ENCODE results near the gene ZSCAN16. TPM values are rescaled to one million over a fixed set of nuclear protein-coding genes. Genes with fewer than 3 reads are reported as not detected.

The ZSCAN16 gene
- total and polyA plus RNA-seq, 9 of the 15 experiments (the other 6 are each of a cell fraction or from before 2014, with no cell fraction given), result 0.08 TPM; not detected in 8

GRCh38 chr6:28161410-28162079 is 37.1 kb downstream of the ZSCAN16 start:
- H3K9ac ChIP-seq (ENCODE audit: insufficient read depth in 1 of 2, low read depth in 2 of 2, low read length in 2 of 2), result peak overlapping the region; percentile 66 to 88
- ChIA-PET POLR2A (interaction anchor here (0.6 to 2.7 kb wide), 17 partner anchors 8 to 1657 kb away, joined by 3 to 22 read pairs (median 3); partner anchors contain the start of gene ZSCAN31), CTCF (ENCODE audit: low intra/inter-chr PET ratio) (no interaction called here)
- H3K9me3 ChIP-seq (replicated peaks; ENCODE audit: control insufficient read depth, insufficient read depth, low read depth, low read length), result 0 out of 2 replicates have a peak, but pooled peaks cover 4% of the 10 kb centered on the region
- H3K27me3 ChIP-seq (ENCODE audit: control insufficient read depth in 2 of 2, insufficient read depth in 2 of 2, low read length in 2 of 2), result no peaks in the 10 kb centered on the region
- peak overlapping the region; percentile 34 for H3K27ac ChIP-seq (ENCODE audit: extremely low read depth, low read depth, low read length)
- peak overlapping the region; percentile 83 for H3K4me2 ChIP-seq (ENCODE audit: insufficient read depth, low read length)
- BruUV-seq (replicated peaks), result no TSS peak
- peak overlapping the region; percentile 43 for H3K4me3 ChIP-seq
- 14% methylated on average over 32 of the region's 32 CpGs for WGBS (ENCODE audit: insufficient coverage, low coverage, missing lambda C conversion rate)
- H4K20me1 ChIP-seq (replicated peaks; ENCODE audit: control insufficient read depth, insufficient read depth, low read length), result no peaks in the 10 kb centered on the region
- peak overlapping the region; percentile 90 for H2AFZ ChIP-seq (ENCODE audit: low read depth, low read length)
- peaks cover 5 to 8% of the 10 kb centered on the region in 2 experiments for H3K4me1 ChIP-seq (replicated peaks in 1 of 2; ENCODE audit: control insufficient read depth in 2 of 2, insufficient read depth in 2 of 2, low read length in 2 of 2)
- ATAC-seq (peak; percentile 98), DNase-seq (ENCODE audit: extremely low read depth in 1 of 4, low spot score in 3 of 4) (peak; percentile 89 to 95 (median 92)), FAIRE-seq (peak; percentile 83)
- intact Hi-C loops (cut with micrococcal nuclease), result loop anchor here (5.0 kb wide), 1 partner anchor 51 kb away; no protein-coding TSS in a partner anchor
- H3K36me3 ChIP-seq (ENCODE audit: control insufficient read depth, insufficient read depth, low read length), result peaks cover 18% of the 10 kb centered on the region; the same call in 2 of the 3 replicates
- no peaks in the 10 kb centered on the region for H3K9me1 ChIP-seq (ENCODE audit: control insufficient read depth, insufficient read depth, low read length)
- H3K79me2 ChIP-seq (ENCODE audit: control insufficient read depth, insufficient read depth, low read length), result no peaks in the 10 kb centered on the region
- in situ Hi-C loops (cut with MboI), result no loop called here
- no peak for TF ChIP-seq FOXA3 (CRISPR knock-in tag; conservative IDR thresholded peaks at IDR 0.05 in 1 of 2, IDR thresholded peaks at IDR 0.05 in 1 of 2)
- TF ChIP-seq CREBBP (IDR thresholded peaks at IDR 0.05; ENCODE audit: low read depth, low read length), result no peak
- TF ChIP-seq, protein P1, sequence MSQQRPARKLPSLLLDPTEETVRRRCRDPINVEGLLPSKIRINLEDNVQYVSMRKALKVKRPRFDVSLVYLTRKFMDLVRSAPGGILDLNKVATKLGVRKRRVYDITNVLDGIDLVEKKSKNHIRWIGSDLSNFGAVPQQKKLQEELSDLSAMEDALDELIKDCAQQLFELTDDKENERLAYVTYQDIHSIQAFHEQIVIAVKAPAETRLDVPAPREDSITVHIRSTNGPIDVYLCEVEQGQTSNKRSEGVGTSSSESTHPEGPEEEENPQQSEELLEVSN (IDR thresholded peaks at IDR 0.05; ENCODE audit: borderline replicate concordance in 1 of 2, extremely low read depth in 1 of 2, insufficient read depth in 1 of 2, insufficient read length in 1 of 2, low read depth in 1 of 2, low read length in 1 of 2, poor library complexity in 1 of 2, severe bottlenecking in 1 of 2), result peak in 1 of 2 experiments; percentile 74
- TF ChIP-seq, protein P2, sequence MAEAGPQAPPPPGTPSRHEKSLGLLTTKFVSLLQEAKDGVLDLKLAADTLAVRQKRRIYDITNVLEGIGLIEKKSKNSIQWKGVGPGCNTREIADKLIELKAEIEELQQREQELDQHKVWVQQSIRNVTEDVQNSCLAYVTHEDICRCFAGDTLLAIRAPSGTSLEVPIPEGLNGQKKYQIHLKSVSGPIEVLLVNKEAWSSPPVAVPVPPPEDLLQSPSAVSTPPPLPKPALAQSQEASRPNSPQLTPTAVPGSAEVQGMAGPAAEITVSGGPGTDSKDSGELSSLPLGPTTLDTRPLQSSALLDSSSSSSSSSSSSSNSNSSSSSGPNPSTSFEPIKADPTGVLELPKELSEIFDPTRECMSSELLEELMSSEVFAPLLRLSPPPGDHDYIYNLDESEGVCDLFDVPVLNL (CRISPR knock-in tag; IDR thresholded peaks at IDR 0.05; ENCODE audit: low read depth), result no peak
- no peak for TF ChIP-seq CLOCK (CRISPR knock-in tag; IDR thresholded peaks at IDR 0.05; ENCODE audit: borderline replicate concordance)
- TF ChIP-seq NR3C1 (CRISPR knock-in tag; IDR thresholded peaks at IDR 0.05), result no peak
- TF ChIP-seq CC2D1A (IDR thresholded peaks at IDR 0.05), result peak; percentile 26; the same call in 1 of the 2 replicates
- no peak for TF ChIP-seq SMARCB1 (IDR thresholded peaks at IDR 0.05; ENCODE audit: insufficient read length, low read depth)
- TF ChIP-seq NRF1 (conservative IDR thresholded peaks at IDR 0.05 in 1 of 2, IDR thresholded peaks at IDR 0.05 in 1 of 2), result peak; percentile 66 to 75
- TF ChIP-seq, protein P3, sequence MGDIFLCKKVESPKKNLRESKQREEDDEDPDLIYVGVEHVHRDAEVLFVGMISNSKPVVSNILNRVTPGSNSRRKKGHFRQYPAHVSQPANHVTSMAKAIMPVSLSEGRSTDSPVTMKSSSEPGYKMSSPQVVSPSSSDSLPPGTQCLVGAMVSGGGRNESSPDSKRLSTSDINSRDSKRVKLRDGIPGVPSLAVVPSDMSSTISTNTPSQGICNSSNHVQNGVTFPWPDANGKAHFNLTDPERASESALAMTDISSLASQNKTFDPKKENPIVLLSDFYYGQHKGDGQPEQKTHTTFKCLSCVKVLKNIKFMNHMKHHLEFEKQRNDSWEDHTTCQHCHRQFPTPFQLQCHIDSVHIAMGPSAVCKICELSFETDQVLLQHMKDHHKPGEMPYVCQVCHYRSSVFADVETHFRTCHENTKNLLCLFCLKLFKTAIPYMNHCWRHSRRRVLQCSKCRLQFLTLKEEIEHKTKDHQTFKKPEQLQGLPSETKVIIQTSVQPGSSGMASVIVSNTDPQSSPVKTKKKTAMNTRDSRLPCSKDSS (IDR thresholded peaks at IDR 0.05; ENCODE audit: low read depth, partially characterized antibody), result no peak
